Astrocyte of the hippocampus (primary cell): ENCODE results near the gene PPP6C.
"Not testable (repeated sequence)": the region's sequence is repeated elsewhere in the genome, so short reads cannot be mapped to it uniquely, and the experiment has no call there.

Experiments used
- DNase-seq: peaks from one replicate; pipeline ENCODE4 v3.0.0; 2011; ENCODE audit warnings: low read depth, low spot score

Gene PPP6C

GRCh38 chr9:125142560-125143376, 46.8 kb downstream of the PPP6C start:
- peak; percentile 13 for DNase-seq

DNA sequence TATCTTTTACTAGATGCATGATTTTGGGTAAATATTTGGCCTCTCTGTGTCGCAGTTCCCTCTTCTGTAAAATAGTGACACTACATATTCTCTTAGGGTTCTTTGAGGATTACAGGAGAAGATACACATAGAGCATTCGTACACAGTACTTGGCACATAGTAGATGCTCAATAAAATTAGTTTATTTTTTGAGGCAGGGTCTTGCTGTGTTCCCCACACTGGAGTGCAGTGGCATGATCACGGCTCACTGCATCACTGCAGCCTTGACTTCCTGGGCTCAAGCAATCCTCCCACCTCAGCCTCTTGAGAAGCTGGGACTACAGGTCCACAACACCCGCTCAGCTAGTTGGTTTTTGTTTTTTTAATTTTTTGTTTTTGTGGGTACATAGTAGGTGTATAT, 47.9 kb downstream of the PPP6C start:
- DNase-seq: no peak

- no peak for DNase-seq
Observed at GRCh38 chr9:125141251-125141650, 48.4 kb downstream of the PPP6C start.

- no peak for DNase-seq
Observed at GRCh38 chr9:125140576-125140975, 49.0 kb downstream of the PPP6C start.

GRCh38 chr9:125137200-125137599, 52.4 kb downstream of the PPP6C start:
- DNase-seq: peak; percentile 63

GRCh38 chr9:125134976-125135375, 54.6 kb downstream of the PPP6C start:
- no peak for DNase-seq

- DNase-seq: no peak
Observed at GRCh38 chr9:125133403-125134329, 55.9 kb downstream of the PPP6C start.

GRCh38 chr9:125131778-125132177, 57.8 kb downstream of the PPP6C start:
- no peak for DNase-seq

- DNase-seq: peak; percentile 98
Observed at GRCh38 chr9:125126019-125126746, 63.4 kb downstream of the PPP6C start.

GRCh38 chr9:125125523-125125922, 64.1 kb downstream of the PPP6C start:
- no peak for DNase-seq

- DNase-seq: no peak
Observed at GRCh38 chr9:125121146-125121545, 68.5 kb downstream of the PPP6C start.

DNA sequence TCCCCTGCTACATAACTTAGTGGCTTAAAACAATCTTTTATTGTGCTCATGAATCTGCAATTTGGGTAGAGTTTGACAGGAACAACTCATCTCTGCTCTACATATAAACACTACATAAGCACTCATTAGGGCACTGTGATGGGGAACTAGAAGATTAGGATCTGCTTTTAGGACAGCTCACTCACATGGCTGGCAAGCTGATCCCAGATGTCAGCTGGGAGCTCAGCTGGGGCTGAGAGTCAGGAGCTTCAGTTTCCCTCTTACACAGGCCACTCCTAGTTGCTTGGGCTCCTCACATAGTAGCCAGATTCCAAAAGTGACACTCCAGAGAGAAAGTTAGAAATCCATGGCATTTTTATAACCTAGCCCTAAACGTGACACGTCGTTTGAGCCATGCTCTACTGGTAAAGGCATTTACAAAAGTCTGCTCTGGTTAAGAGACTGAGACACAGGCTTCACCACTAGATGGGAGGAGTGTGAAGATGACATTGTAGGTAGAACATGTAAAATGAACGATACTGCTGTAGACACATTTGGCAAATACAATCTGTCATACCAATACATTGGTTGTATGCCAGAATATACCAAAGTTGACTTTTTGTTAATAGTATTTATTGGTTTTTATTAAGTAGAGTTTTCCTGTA, 69.8 kb downstream of the PPP6C start:
- no peak for DNase-seq

DNA sequence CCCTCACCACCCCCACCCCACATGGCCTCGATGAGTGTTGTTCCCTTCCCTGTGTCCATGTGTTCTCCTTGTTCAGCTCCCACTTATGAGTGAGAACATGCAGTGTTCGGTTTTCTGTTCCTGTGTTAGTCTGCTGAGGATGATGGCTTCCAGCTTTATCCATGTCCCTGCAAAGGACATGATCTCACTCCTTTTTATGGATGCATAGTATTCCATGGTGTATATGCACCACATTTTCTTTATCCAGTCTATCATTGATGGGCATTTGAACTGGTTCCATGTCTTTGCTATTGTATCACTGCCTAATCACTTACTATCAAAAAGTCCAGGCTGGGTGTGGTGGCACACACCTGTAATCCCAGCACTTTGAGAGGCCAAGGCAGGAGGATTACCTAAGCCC, 70.9 kb downstream of the PPP6C start:
- DNase-seq: not testable (repeated sequence)

- not testable (repeated sequence) for DNase-seq
Observed at GRCh38 chr9:125114503-125114902, 75.1 kb downstream of the PPP6C start.

DNA sequence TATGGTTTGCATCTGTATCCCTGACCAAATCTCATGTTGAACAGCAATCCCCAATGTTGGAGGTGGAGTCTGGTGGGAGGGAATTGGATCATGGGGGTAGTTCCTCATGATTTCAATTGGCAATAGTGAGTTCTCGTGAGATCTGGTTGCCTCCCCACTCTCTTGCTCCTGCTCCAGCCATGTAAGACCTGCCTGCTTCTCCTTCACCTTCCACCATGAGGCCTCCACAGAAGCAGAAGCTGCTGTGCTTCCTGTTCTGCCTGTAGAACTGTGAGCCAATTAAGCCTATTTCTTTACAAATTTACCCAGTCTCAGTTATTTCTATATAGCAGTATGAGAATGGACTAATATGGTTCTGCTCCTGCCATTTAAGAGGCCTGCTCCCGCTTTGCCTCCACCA, 79.1 kb downstream of the PPP6C start:
- no peak for DNase-seq

DNA sequence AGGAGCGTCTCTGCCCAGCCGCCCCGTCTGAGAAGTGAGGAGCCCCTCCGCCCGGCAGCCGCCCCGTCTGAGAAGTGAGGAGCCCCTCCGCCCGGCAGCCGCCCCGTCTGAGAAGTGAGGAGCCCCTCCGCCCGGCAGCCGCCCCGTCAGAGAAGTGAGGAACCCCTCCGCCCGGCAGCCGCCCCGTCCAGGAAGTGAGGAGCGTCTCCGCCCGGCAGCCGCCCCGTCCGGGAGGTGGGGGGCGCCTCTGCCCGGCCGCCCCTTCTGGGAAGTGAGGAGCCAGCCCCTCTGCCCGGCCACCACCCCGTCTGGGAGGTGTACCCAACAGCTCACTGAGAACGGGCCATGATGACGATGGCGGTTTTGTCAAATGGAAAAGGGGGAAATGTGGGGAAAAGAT, 81.1 kb downstream of the PPP6C start:
- DNase-seq: not testable (repeated sequence)

DNA sequence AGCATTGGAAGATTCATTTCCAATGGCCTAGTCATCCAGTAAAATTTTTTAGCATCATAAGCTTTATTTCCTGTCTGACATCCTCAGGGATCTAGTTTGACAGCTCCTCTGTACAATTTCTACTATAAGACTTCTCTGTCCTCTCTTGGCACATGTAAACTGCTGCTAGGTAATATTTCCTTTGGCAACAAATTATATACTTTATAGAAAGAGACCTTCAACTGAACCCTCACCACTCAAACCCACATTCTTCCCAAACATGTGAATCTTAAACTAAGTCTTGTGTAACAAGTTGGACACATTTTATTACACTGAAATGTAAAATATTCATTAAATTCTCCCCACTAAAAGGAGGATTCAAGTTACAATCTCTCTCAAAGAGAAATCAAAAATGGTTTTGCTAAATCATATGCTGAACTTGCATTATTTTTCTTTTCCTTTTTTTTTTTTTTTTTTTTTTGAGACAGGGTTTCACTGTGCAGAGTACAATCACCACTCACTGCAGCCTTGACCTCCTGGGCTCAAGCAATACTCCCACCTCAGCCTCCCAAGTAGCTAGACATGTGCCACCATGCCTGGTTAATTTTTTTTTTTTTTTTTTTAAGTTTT, 83.2 kb downstream of the PPP6C start:
- DNase-seq: peak; percentile 32

- no peak for DNase-seq
Observed at GRCh38 chr9:125103770-125104460, 85.7 kb downstream of the PPP6C start.

DNA sequence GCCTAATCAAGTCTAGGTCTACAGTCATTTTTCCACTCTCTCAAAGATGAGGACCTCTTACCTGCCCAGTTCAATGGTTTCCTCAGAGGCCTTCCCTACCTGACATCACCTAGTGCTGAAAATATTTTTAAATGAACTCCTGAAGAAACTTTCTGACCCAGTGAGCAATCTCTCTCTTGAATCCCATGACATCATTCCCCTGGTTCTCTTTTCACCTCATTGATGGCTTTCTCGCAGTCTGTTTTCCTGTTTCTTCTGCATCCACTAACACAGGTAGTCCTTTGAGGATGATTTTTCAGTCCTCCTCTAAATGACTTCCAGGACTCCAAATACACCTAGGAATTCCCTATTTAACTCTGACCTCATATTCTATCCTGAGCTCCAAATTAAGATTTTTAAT, 86.6 kb downstream of the PPP6C start:
- DNase-seq: no peak

DNA sequence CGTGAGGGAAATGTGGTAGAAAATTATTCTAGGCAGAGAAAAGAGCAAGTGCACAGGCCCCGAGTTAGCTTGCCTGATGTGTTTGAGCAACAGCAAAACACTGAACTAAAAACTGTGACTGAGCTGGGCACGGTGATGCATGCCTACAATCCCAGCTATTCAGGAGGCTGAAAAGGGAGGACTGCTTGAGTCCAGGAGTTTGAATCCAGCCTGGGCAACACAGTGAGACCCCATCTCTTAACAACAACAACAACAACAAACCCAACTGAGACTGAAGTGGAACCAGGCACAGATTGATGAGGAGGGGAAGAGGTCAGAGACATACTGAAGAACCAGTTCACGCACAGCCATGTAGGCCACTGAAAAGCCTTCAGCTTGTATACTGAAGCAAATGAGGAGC, 88.8 kb downstream of the PPP6C start:
- DNase-seq: no peak
